H1 (cell line): ENCODE results near the gene SRRM3. TPM values are rescaled to one million over a fixed set of nuclear protein-coding genes. Genes with fewer than 3 reads are reported as not detected.

ENCODE experiments used
- GTF2F1 ChIP-seq: IDR thresholded peaks from 2 replicates; pipeline ENCODE4 v1.6.1; 2012; ENCODE audit warnings: low read depth, low read length, improper control_type of control experiment, borderline replicate concordance
- SIRT6 ChIP-seq: IDR thresholded peaks from one replicate; pipeline ENCODE4 v1.7.1; 2012; ENCODE audit warnings: low read length, inconsistent platforms
- SP1 ChIP-seq: IDR thresholded peaks from 2 replicates; pipeline ENCODE4 v1.6.1; 2011; ENCODE audit warnings: low read depth, low read length
- TCF12 ChIP-seq: IDR thresholded peaks from 2 replicates; pipeline ENCODE4 v1.6.1; 2011; ENCODE audit warnings: low read depth, mild to moderate bottlenecking, low read length
- USF2 ChIP-seq: IDR thresholded peaks from 2 replicates; pipeline ENCODE4 v1.6.1; 2011; ENCODE audit warnings: low read length, improper control_type of control experiment
- polyA plus RNA-seq, 7 experiments: library from polyadenylated mRNA; depleted of rRNA in 3 of 7; stranded (reverse) in 5 of 7; unstranded in 2 of 7; fragments of >200 nt in 5 of 7; fragments of 200-250 nt in 2 of 7; gene quantifications; 1 replicate in 5 of 7; 2 replicates in 1 of 7; 4 replicates in 1 of 7; pipeline versions ENCODE4 v1.2.1 to v1.2.3, GENCODE V29; 2011 to 2013; ENCODE audit warnings: missing spikeins in 2 of 7, mixed read lengths in 2 of 7
- total RNA-seq: library from RNA; stranded (reverse); fragmentation: NEBNext Ultra II Directional; extraction: Animal tissue kit (Norgen Biotek cat#: 25700); gene quantifications from 2 replicates; pipeline ENCODE4 v1.2.1, GENCODE V29; 2021

Gene SRRM3
- total and polyA plus RNA-seq, 2 of the 8 experiments (the other 6 are each of a cell fraction or from before 2014, with no cell fraction given), result 10.4 to 17.4 TPM

- TF ChIP-seq GTF2F1 (no peak), USF2 (no peak), SP1 (no peak), TCF12 (no peak), SIRT6 (no peak)
Observed at GRCh38 chr7:76247938-76248337, 46.2 kb downstream of the SRRM3 start (continued).
